Duodenal mucosa (tissue), 2 donors: ENCODE measurements around the gene COL5A1.

Source experiments
- H3K27ac ChIP-seq: one replicate; pipeline ENCODE4 v1.7.0; 2013; ENCODE audit warnings: low read depth, low read length
- H3K27me3 ChIP-seq, 2 donors: one replicate each; pipeline ENCODE4 v1.7.0; 2013; ENCODE audit warnings: low read length in 2 of 2, control low read depth in 1 of 2; ENCODE audit not compliant: insufficient read depth in 2 of 2, control insufficient read depth in 1 of 2
- H3K36me3 ChIP-seq, 2 donors: one replicate each; pipeline ENCODE4 v1.7.0; 2013; ENCODE audit warnings: low read length in 2 of 2, control low read depth in 1 of 2; ENCODE audit not compliant: insufficient read depth in 2 of 2, control insufficient read depth in 1 of 2
- H3K4me1 ChIP-seq, 2 donors: one replicate each; pipeline ENCODE4 v1.7.0; 2013; ENCODE audit warnings: low read length in 2 of 2, control low read depth in 1 of 2; ENCODE audit not compliant: insufficient read depth in 2 of 2, control insufficient read depth in 1 of 2
- H3K4me3 ChIP-seq, 2 donors: one replicate each; pipeline ENCODE4 v1.7.0; 2013; ENCODE audit warnings: low read length in 2 of 2, low read depth in 1 of 2
- H3K9ac ChIP-seq, 2 donors: one replicate each; pipeline ENCODE4 v1.7.0; 2013; ENCODE audit warnings: low read length in 2 of 2, low read depth in 1 of 2
- H3K9me3 ChIP-seq, 2 donors: one replicate each; pipeline ENCODE4 v1.7.0; 2013; ENCODE audit warnings: low read length in 2 of 2, control low read depth in 1 of 2; ENCODE audit not compliant: control insufficient read depth in 1 of 2

COL5A1 gene

DNA sequence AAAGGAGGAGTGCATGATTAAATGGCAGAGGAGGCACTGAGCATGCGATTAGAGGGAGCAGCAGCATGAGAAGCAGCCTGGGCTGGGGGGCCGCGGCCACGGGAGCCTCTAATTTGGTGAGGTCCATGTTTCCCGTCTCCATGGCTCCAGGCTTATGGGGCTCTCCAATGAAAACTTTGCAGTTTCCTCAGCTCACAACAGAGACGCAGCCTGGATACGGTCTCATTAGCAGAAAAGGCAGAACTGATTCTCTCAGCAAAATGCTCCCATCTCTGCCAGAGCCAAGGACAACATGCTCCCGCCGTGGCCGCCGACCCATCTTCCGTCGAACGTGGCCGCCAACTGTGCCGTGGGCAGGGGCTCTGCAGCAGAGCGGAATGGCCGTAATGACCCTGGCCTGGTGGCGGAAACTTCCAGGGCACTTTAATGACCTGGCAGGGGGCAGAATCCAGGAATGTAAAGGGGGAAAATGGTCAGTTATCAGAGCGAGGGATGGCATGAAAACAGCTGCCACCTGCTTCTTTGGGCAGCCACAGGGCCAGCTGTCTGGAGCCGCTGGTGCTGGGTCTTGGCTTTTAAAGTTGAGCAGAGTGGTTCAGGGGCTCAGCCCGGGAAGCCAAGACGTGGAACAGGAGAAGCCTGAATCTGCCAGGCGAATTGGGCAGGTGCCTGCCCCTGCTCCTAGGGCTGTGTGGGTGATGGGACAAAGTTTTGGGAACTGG is 76.5 kb downstream of the COL5A1 start:
- Histone ChIP-seq H3K27ac (no peak overlapping the region), H3K4me3 (no peak overlapping the region), H3K36me3 (no peaks in the 10 kb centered on the region), H3K4me1 (no peaks in the 10 kb centered on the region), H3K27me3 (no peaks in the 10 kb centered on the region), H3K9ac (no peak overlapping the region), H3K9me3 (no peaks in the 10 kb centered on the region)

- Histone ChIP-seq H3K9ac (no peak overlapping the region), H3K4me1 (peaks cover 0 to 7% of the 10 kb centered on the region in 2 donors), H3K27ac (no peak overlapping the region), H3K27me3 (no peaks in the 10 kb centered on the region), H3K36me3 (no peaks in the 10 kb centered on the region), H3K4me3 (no peak overlapping the region), H3K9me3 (no peaks in the 10 kb centered on the region)
Measured at GRCh38 chr9:134719331-134719730, 77.7 kb downstream of the COL5A1 start.

DNA sequence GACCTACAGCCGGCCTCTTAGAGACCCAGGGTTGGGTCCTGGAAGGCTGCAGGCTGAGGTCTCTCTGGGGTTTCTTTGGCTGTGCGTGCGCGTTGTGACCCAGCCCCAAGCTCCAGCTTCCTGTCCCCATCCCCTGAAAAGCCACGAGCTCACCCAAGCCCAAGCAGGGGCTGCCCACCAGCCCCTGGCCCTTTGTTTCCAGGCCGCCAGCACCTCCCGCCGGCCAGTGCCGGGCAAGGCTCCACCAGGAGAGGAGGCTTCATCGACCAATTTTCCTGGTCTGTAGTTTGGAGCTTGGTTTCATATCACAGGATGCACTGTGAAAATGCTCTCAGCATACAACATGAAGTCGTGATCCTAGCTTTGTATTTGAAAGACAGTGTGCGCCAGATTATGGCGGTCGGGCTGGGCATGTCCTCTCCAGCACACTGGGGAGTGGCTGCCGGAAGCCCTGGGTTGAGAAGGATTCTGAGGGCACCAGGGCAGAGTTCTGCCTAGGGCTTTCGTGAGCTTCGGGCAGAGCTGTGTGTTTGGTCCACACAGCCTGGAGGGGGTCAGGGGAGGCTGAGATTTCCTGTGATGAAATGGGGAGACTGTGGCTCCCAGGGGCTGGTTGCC is 78.6 kb downstream of the COL5A1 start:
- Histone ChIP-seq H3K9ac (no peak overlapping the region), H3K9me3 (no peaks in the 10 kb centered on the region), H3K27me3 (no peaks in the 10 kb centered on the region), H3K27ac (no peak overlapping the region), H3K36me3 (no peaks in the 10 kb centered on the region), H3K4me3 (no peak overlapping the region), H3K4me1 (peaks cover 0 to 15% of the 10 kb centered on the region in 2 donors)

DNA sequence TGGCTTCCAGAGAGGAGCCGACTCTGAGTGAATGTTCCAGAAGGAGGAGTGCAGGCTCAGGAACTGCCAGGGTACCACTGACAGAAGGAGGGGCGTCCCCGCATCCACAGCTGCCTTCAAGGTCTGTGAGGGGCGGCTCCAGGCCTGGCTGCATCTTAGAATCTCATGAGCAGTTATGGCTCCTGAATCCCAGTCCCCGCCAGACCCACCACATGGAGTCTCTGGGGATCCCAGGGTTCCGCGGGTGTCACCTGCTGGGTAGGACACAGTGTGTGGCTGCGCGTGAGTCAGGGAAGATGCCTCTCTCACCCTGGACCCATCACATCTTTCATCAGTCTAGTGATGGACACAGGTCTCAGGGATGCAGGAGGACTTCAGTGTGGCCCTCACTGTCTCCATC is 79.2 kb downstream of the COL5A1 start:
- Histone ChIP-seq H3K36me3 (no peaks in the 10 kb centered on the region), H3K9me3 (no peaks in the 10 kb centered on the region), H3K27ac (no peak overlapping the region), H3K27me3 (no peaks in the 10 kb centered on the region), H3K9ac (no peak overlapping the region), H3K4me3 (no peak overlapping the region), H3K4me1 (peaks cover 0 to 18% of the 10 kb centered on the region in 2 donors)

- H3K4me1 ChIP-seq, result peaks cover 0 to 18% of the 10 kb centered on the region in 2 donors
- H3K27ac ChIP-seq, result no peak overlapping the region
- H3K4me3 ChIP-seq, result no peak overlapping the region
- H3K9ac ChIP-seq, result no peak overlapping the region
- H3K27me3 ChIP-seq, result no peaks in the 10 kb centered on the region
- H3K36me3 ChIP-seq, result no peaks in the 10 kb centered on the region
- H3K9me3 ChIP-seq, result no peaks in the 10 kb centered on the region
Measured at GRCh38 chr9:134721344-134721743, 79.7 kb downstream of the COL5A1 start.

DNA sequence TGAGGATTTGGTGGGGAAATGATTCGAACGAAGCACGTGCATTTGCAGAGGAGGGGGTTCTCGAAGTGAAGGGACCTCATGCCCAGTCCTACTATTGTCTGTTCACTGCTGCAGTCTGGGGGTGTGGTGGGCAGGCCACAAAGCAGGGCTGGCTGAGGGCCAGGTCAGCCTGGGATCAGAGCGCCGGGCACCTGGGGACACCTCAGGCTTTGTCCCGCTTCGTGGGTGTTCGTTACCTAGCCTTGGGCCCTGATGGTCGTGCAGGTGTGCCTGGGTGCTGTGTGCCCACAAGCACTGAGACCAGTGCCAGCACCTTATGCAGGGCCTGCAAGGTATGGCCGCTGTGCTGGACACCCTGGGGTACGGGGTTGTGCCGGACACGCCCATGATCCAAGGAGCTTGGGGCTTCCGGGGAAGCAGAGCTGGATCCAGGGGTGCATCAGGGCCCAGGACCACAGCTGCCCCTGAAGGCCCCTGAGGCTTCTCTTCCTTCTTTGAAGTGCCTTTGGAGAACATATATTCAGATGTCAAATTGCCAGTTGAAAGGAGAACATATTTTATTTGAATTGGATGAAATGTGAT is 80.6 kb downstream of the COL5A1 start:
- no peaks in the 10 kb centered on the region for H3K36me3 ChIP-seq

GRCh38 chr9:134723037-134723436 is 81.4 kb downstream of the COL5A1 start:
- Histone ChIP-seq H3K4me1 (peaks cover 0 to 18% of the 10 kb centered on the region in 2 donors), H3K4me3 (no peak overlapping the region), H3K9ac (no peak overlapping the region), H3K36me3 (no peaks in the 10 kb centered on the region), H3K27me3 (no peaks in the 10 kb centered on the region), H3K9me3 (no peaks in the 10 kb centered on the region), H3K27ac (no peak overlapping the region)

More for the DNA sequence above, 80.6 kb downstream of the COL5A1 start:
- Histone ChIP-seq H3K9me3 (no peaks in the 10 kb centered on the region), H3K9ac (no peak overlapping the region), H3K27ac (no peak overlapping the region), H3K27me3 (no peaks in the 10 kb centered on the region), H3K4me3 (no peak overlapping the region), H3K4me1 (peaks cover 0 to 18% of the 10 kb centered on the region in 2 donors)

GRCh38 chr9:134723491-134724190 is 82.0 kb downstream of the COL5A1 start:
- Histone ChIP-seq H3K4me3 (no peak overlapping the region), H3K9ac (no peak overlapping the region), H3K27me3 (no peaks in the 10 kb centered on the region), H3K36me3 (no peaks in the 10 kb centered on the region), H3K9me3 (no peaks in the 10 kb centered on the region), H3K27ac (no peak overlapping the region), H3K4me1 (peaks cover 0 to 18% of the 10 kb centered on the region in 2 donors)

DNA sequence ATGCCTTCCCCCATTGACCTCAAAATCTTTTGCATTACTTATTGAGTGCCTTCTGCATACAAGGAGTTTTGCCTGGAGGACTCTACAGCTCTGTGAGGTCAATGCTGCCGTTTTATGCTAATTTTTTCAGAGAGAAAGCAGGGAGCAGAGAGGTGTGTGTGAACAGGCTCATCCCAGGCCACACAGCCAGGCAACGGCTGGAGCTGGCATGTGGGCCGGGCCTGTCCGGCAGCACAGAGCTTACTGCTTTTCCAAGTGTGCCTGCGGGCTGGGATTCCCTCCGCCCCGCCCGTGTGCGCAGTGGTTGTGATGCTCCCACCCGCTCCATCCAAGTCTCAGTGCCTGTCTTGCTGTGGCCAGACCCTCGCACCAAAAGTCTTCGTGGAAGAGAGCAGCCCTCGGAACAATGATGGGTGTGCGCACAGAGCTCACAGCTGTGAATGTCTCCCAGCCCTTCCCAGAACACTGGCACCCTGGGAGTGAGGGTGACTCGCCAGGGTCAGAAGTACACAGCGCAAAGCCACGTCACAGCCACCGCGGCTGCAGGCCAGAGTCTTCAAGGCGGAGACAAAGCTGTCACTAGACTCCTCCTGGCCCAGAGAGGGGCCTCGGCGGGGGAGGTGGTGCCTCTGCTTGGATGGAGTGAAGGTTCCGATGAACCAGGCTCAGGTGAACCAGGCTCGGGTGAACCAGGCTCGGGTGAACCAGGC is 82.8 kb downstream of the COL5A1 start:
- H3K9ac ChIP-seq, result no peak overlapping the region
- peaks cover 0 to 18% of the 10 kb centered on the region in 2 donors for H3K4me1 ChIP-seq
- no peaks in the 10 kb centered on the region for H3K36me3 ChIP-seq
- H3K27ac ChIP-seq, result no peak overlapping the region
- H3K9me3 ChIP-seq, result no peaks in the 10 kb centered on the region
- no peaks in the 10 kb centered on the region for H3K27me3 ChIP-seq
- no peak overlapping the region for H3K4me3 ChIP-seq
